Umbilical cord (tissue), 2 donors: ENCODE measurements around the gene GFOD1. TPM values are rescaled to one million over a fixed set of nuclear protein-coding genes. Genes with fewer than 3 reads are reported as not detected.
"Not testable (repeated sequence)": the region's sequence is repeated elsewhere in the genome, so short reads cannot be mapped to it uniquely, and the experiment has no call there.

Experiments
- DNase-seq: peaks from one replicate; pipeline ENCODE4 v3.0.0-alpha.2; 2015; ENCODE audit warnings: low spot score
- total RNA-seq: library from RNA; depleted of rRNA; stranded (reverse); fragments of >200 nt; gene quantifications from one replicate; pipeline ENCODE4 v1.2.3, GENCODE V29; 2014; ENCODE audit warnings: low replicate concordance; ENCODE audit not compliant: insufficient read depth

The GFOD1 gene
- total RNA-seq, 1 donor from 2014 or later = 5.5 TPM

- DNase-seq = peak; percentile 10
Observed at GRCh38 chr6:13511913-13512717, 24.7 kb upstream of the GFOD1 start.

- DNase-seq = not testable (repeated sequence)
Observed at GRCh38 chr6:13511141-13511571, 23.8 kb upstream of the GFOD1 start.

GRCh38 chr6:13510433-13510832, 23.0 kb upstream of the GFOD1 start:
- DNase-seq = not testable (repeated sequence)

DNA sequence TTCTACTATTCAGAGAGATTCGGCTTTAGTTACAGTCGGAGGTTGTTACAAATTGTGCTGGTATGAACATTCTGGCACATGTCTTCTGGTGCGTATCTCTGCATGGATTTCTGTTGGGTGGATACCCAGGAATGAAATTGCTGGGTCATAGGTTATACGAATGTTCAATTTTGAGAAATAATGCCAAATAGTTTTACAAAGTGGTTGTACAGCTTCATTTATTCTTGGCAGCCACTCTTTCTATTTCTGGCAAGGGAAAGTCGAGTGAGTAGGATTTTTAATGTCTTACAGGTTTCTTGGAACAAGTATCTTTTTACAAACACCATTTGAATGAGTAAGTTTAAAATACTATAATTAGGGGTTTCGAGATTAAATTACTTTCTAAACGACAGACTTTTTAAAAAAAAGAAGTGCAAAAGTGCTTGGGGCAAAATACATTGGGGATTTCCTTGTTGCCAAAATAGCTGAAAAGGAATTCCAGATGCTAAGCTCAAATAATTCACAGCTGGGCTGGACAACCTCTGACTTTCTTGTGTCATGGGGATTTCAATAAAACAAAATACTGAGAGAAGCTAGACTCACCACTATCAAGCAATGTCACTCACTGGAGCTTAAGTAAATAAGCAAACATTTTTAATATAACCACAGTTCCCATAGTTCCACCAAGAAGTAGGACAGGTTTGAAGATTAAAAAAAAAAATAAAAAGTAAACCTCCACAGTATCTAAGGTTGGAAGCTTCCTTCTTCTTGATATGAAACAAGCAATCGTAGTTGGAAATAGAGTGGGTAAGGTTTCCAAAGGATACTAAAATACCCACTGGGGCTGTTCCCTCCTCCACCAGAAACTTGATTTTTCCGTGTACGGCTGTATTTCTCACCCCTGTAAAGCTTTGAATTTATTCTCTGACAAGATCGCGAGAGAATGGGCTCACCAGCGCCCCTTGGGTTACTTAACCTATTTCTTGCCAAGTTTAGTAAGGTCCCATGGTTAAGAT, 21.6 kb upstream of the GFOD1 start:
- no peak for DNase-seq

DNA sequence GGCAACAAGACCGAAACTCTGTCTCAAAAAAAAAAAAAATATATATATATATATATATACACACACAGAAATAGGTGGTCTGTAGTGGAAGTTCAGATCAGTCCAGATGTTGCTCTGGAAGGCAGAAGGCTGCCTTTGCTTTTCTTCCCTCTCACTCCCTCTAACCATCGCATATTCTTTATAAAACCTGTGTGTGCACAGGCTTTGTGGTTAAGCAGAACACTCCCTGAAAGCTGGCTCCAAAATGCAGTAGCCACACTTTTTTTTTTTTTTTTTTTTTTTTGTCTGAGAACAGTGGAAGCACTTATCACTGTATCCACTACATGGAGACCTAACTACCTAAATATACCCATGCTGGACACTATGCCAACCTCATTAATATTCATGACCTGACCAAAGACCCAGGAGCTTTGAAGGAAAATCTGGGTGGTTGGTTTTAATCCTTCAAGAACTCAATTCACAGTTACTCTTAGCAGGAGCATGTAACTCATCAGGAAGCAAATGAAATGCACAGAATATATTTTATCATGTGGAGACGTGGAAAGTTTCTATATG, 20.0 kb upstream of the GFOD1 start:
- no peak for DNase-seq

GRCh38 chr6:13505345-13505734, 17.9 kb upstream of the GFOD1 start:
- DNase-seq = no peak

DNA sequence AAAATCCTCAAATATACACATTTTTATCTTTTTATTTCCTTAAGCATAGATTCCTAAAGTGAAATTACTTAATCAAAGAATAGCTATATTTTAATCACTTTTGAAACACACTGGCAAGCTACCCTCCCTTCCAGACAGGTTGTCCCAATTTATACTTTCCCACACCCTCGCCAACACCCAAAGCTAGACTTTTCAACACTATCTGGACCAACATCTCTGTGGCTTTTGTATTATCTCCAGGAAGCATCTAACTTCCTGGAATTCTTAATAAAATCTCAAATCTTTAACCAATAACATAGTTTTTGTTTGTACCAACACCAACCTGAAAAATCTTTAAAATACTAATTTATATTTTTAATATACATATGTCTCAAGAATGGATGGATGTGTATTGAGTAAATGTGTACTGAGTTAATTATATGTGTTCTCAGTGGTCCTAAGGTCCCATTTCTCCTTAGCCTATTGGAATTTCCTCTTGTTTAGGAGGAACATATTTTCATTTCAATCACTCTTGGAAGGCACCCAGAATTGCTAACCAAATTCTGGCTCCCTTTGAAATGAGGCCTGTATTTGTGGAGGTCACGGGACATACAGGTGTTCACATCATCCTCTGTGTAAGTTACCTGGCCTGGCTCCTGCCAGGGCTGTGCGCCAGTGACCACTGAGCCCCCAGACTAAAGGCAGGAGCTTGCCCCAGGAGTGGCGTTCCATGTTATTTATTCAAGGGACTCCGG, 17.4 kb upstream of the GFOD1 start:
- DNase-seq = no peak

DNA sequence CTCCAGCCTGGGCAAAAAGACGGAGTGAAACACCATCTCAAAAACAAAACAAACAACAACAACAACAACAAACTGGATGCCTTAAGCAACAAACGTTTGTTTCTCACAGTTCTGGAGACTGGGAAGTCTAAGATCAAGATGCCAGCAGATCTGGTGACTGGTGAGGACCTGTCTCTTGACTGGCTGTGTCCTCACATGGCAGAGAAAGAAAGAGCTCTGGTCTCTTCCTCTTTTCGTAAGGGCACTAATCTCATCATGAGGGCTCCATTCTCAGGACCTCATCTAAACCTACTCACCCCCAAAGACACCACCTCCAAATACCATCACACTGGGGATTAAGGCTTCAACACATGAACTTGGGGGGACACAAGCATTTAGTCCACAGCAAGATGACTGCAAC, 13.5 kb upstream of the GFOD1 start:
- DNase-seq = no peak

DNA sequence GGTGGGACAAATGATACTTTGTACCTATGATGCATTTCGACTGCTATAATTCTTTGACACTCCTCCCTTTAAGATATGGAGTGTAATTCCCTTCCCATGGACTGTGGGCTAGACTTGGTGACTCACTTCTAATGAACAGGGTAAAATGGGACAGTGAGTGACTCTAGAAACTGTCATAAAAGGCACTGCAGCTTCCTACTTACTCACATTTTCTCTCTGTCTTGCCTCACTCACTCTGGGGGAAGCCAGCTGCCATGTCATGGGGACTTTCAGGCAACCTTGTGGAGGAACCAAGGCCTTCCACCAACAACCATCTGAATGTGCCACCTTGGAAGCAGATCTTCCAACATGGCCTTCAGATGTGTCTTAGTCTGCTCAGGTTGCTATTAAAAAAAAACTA, 12.9 kb upstream of the GFOD1 start:
- DNase-seq = no peak

DNA sequence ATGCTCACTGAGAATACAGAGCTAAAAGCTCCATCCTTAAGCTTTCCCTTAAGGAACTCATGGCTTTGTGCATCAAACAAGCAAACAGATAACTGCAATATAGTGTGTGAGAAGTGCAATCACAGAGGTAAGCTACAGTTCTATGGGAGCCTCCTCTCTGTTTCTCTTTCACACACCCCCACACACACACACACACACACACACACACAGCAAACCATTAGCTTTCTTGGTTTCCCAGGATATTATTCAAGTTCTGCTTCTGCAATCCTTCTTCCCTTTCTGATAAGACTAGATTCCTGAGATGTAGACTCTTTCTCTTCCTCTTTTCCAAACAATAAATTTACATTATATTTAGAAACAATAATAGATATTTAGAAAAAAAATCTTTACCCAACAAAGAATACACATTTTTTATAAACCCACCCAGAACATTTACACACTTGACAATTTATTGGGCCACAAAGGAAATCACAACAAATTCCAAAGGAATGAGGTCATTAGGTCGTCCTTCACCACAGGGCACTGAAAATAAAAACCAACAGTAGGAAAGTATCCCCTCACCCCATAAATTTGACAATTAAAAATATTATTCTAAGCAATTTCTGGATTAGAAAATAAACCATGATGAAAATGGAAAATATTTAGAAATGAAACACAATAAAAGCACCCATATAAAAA, 9.3 kb upstream of the GFOD1 start:
- DNase-seq = no peak

- no peak for DNase-seq
Observed at GRCh38 chr6:13495818-13496217, 8.4 kb upstream of the GFOD1 start.

DNA sequence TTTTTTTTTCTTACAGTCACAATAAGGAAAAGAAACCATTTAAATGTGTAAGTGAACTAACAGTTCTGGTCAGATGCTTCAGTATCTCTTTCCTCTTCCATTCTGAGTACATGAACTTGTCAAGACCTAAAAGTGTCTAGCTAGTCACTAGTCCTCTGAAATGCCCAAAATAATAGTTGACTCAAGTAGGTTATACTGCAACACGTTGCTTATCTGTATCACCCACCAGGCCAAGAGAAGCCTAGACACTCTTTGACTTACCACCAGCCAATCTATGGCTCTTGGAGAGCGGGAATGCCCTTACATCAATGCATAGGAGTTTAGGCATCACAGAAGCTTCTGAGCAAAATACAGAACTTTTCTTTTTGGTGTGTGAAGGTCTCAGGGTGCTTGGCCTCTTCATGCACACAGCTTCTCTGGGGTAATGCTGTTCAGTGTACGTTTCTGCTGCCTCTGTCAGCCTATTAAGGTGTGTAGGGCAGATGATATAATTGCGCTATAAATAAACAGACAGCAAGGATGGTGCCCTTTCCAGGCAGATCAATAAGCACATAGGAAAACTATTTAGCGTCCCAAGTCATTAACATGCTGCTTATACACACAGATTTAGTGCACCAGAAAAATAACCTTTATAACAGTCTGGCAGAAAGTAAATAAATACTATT, 7.8 kb upstream of the GFOD1 start:
- DNase-seq = no peak

DNA sequence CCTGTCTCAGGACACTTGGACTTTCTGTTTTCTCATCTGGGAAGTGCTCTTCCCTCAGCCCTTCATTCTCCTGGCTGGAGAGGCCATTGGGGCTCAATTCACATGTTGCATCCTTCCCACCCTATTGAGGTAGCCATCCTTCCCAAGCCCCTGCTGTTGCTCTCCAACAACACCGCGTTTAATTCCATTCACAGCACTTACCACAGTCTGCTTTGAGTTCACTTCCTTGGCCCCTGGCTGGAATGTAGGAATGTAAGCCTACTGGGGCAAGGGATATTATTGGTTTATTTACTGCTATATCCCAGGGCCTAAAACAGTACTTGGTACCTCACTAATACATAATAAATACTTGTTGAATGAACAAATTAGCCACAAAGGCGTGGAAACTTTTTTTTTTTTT, 6.7 kb upstream of the GFOD1 start:
- DNase-seq = no peak

- no peak for DNase-seq
Observed at GRCh38 chr6:13493147-13493546, 5.7 kb upstream of the GFOD1 start.

- DNase-seq = no peak
Observed at GRCh38 chr6:13492357-13492756, 5.0 kb upstream of the GFOD1 start.

DNA sequence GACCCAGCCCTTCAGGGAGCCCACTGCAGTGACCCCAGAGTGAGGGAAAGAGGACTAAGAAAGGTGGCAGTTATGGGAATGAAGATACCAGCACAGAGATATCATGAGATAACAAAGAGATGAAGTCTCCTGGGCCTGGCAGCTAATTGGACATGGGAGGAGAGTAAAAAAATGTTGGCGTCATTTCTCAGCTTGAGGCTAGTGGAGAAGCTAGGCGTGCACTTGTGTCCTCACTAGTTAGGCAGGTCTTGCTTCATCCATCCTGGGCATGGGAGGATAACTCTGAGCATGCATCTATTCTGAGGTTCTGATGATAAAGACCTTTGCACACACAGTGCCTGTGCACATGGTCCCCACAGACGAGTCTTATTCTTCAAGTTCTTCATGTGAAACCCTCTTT, 4.1 kb upstream of the GFOD1 start:
- DNase-seq = no peak

- no peak for DNase-seq
Observed at GRCh38 chr6:13490402-13490801, 3.0 kb upstream of the GFOD1 start.

DNA sequence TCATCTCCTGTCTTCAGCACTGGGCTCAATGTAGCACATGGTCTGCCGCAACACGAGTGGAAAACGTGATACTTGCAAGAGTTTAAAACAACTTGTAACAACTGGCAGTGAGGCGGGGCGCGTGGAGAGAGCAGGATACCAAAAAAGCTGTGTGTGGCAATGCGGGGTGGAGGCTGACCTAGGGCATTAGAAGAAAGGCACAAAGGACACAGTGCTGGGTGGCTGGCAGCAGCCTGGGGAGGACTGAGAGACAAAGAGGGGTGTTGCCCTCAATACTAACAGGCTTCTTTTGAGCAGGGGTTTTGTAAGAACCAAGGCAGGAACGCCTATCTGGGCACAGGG, 1.5 kb upstream of the GFOD1 start:
- DNase-seq = no peak

DNA sequence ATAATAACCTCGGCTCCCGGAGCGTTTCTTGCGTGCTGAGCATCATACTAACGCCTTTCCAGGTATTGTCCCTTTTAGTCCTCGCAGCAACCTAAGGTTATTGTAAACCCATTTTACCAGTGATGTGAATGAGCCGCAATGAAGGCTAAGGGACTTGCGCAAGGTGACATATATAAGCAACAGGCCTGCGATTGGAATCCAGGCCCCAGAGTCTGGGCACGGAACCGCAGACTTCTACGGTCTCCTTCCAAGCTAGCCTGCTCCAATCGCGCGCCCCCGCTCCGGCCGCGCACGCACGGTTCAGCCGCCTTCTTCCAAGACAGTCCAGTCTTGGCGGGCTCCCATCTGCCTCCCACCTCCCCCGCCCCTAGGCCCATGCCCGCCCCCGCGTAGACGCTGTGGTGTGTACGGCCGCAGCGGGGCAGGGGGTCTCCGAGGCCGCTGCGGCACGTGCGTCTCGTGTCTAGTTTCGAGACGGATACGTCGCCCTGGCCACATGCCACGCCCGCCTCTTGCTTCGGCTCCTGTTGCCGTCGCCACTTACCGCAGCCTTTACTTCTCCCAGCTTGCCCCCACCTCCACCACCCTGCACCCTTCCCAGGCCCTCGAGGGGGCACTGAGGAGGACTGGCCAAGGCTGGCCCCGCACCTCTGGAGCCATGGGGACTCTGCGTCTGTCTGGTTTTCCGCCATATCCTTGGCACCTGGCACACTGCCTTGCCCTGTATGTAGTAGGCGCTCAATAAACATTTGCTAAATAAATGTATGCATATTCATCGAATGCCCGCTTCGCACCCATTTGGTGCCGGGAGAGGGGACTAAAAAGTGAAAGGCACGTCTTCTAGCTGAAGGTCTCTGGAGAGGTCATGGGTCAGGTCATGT, 855 bp upstream of the GFOD1 start:
- no peak for DNase-seq
